RWPE2 (cell line): ENCODE results near the gene DCAF10.

Experiments
- ATAC-seq: fragments of 200-7000 bp; cut with Tn5 transposase; 3 replicates; pipeline ENCODE4 v1.9.1; 2021; ENCODE audit warnings: low read depth
- DNase-seq: peaks from one replicate; pipeline ENCODE4 v3.0.0-alpha.2; 2020; ENCODE audit warnings: low spot score
- H3K27ac ChIP-seq: fragments of 450-650 bp; 2 replicates; pipeline ENCODE4 v1.5.1; 2017; ENCODE audit warnings: mild to moderate bottlenecking; ENCODE audit not compliant: poor library complexity, severe bottlenecking
- H3K27me3 ChIP-seq: fragments of 250-450 bp; sonication (Bioruptor Pico); 2 replicates; pipeline ENCODE4 v1.5.1; 2021; ENCODE audit warnings: mild to moderate bottlenecking, moderate library complexity; ENCODE audit not compliant: insufficient read depth, poor library complexity, severe bottlenecking
- H3K36me3 ChIP-seq: fragments of 250-450 bp; sonication (Bioruptor Pico); 2 replicates; pipeline ENCODE4 v1.5.1; 2020; ENCODE audit warnings: low read depth, mild to moderate bottlenecking, moderate library complexity
- H3K4me1 ChIP-seq: fragments of 250-450 bp; sonication (Bioruptor Pico); 2 replicates; pipeline ENCODE4 v1.5.1; 2021; ENCODE audit warnings: mild to moderate bottlenecking, moderate library complexity; ENCODE audit not compliant: insufficient read depth, poor library complexity, severe bottlenecking
- H3K4me3 ChIP-seq: fragments of 250-450 bp; sonication (Bioruptor Pico); 2 replicates; pipeline ENCODE4 v1.5.1; 2021; ENCODE audit warnings: mild to moderate bottlenecking, moderate library complexity; ENCODE audit not compliant: severe bottlenecking
- H3K9me3 ChIP-seq: fragments of 250-450 bp; sonication (Bioruptor Pico); 2 replicates; pipeline ENCODE4 v1.5.1; 2021; ENCODE audit warnings: mild to moderate bottlenecking, moderate library complexity; ENCODE audit not compliant: severe bottlenecking
- TF ChIP-seq, protein P1 (sequence below): fragments of 450-650 bp; IDR thresholded peaks from one replicate; pipeline ENCODE4 v1.5.1; 2017; ENCODE audit warnings: mild to moderate bottlenecking, moderate library complexity; ENCODE audit not compliant: poor library complexity, severe bottlenecking

Gene DCAF10

DNA sequence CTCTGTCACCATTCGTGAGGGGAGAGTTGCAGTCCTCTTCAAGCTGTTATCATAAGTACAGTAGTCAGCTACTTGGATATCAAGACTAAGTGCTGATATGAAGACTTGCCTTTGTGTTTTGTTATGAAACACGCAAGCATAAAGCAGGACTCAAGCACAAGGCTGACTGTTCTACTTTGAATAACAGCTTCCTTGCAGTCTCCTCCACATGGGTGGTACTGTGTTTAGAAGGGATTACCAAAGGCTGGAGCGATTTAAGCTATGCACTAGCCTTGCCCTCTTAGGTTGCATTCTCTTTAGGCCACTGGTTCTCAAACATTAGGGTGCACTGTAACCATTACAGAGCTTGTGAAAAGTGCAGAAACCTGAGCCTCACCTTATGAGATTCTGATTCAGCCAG is 61.9 kb downstream of the DCAF10 start:
- no peak for DNase-seq
- ATAC-seq: no peak
- Histone ChIP-seq H3K4me3 (no peak overlapping the region), H3K27ac (no peak overlapping the region), H3K4me1 (no peaks in the 10 kb centered on the region), H3K27me3 (no peaks in the 10 kb centered on the region), H3K9me3 (no peaks in the 10 kb centered on the region), H3K36me3 (peaks cover 56% of the 10 kb centered on the region)
- TF ChIP-seq, protein P1, sequence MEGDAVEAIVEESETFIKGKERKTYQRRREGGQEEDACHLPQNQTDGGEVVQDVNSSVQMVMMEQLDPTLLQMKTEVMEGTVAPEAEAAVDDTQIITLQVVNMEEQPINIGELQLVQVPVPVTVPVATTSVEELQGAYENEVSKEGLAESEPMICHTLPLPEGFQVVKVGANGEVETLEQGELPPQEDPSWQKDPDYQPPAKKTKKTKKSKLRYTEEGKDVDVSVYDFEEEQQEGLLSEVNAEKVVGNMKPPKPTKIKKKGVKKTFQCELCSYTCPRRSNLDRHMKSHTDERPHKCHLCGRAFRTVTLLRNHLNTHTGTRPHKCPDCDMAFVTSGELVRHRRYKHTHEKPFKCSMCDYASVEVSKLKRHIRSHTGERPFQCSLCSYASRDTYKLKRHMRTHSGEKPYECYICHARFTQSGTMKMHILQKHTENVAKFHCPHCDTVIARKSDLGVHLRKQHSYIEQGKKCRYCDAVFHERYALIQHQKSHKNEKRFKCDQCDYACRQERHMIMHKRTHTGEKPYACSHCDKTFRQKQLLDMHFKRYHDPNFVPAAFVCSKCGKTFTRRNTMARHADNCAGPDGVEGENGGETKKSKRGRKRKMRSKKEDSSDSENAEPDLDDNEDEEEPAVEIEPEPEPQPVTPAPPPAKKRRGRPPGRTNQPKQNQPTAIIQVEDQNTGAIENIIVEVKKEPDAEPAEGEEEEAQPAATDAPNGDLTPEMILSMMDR: no peak

DNA sequence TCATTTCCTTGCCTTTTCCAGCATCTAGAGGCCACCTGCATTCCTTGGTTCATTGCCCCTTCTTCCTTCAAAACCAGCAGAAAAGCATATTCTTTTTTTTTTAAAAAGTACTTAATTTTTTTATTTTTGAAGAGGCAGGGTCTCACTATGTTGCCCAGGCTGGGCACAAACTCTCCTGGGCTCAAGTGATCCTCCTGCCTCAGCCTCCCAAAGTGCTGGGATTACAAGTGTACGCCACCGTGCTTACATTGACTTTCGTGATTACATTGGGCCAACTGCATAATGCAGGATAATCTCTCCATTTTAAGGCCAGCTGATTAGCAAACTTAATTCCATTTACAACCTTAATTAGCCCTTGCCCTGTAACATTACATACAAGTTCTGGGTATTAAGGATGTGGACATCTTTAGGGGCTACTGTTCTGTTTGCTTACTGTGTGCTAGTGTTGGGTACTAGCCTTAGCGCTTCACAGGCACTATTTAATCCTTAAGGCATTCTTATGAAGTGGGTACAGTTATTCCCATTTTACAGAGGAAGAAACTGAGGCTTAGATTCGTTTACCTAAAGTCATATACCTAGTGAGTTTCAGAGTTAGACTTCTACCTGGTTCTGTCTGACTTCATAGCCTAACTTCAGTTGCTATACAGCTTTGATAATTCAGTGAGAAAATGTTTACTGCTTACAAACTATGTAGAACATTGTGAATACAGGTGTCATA is 69.6 kb downstream of the DCAF10 start:
- DNase-seq (no peak), ATAC-seq (no peak)
- Histone ChIP-seq H3K4me1 (no peaks in the 10 kb centered on the region), H3K9me3 (no peaks in the 10 kb centered on the region), H3K27ac (no peak overlapping the region), H3K27me3 (no peaks in the 10 kb centered on the region), H3K4me3 (no peak overlapping the region), H3K36me3 (peaks cover 7% of the 10 kb centered on the region)
- TF ChIP-seq, protein P1: no peak

DNA sequence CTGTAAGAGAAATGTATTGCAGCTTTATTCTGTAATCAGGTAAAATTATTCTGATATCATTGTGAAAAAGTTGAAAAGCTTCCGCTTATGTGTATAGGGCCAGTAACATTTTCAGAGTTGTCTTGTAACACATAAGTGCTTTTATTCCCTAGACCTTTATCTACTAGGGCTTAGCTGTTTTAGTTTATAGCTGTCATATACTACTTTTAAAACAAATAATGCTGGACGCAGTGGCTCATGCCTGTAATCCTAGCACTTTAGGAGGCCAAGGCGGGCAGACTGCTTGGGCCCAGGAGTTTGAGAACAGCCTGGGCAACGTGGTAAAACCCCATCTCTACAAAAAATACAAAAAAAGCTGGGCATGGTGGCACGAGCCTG is 70.2 kb downstream of the DCAF10 start:
- TF ChIP-seq, protein P1: no peak
- H3K27ac ChIP-seq: no peak overlapping the region
- ATAC-seq (no peak), DNase-seq (no peak)
- H3K4me1 ChIP-seq: no peaks in the 10 kb centered on the region
- H3K9me3 ChIP-seq: no peaks in the 10 kb centered on the region
- peaks cover 7% of the 10 kb centered on the region for H3K36me3 ChIP-seq
- no peak overlapping the region for H3K4me3 ChIP-seq
- no peaks in the 10 kb centered on the region for H3K27me3 ChIP-seq

DNA sequence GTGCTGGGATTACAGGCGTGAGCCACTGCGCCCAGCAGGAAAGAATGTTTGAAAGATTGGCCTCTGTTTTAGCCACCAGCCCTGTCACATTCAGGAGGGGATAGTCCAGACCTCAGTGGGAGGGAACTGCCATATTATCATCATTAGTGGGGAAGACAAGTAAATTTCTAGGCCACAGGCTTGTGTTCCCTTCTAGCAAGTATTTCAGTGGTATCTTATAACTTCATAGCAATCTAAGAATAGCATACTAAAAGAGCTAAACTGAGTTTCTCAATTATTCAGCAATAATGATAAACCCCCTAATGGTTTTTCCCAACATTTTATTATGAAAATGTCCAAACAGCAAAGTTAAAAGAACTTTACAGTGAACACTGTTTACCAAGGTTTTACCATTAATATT is 73.4 kb downstream of the DCAF10 start:
- TF ChIP-seq, protein P1: no peak
- Histone ChIP-seq H3K36me3 (no peaks in the 10 kb centered on the region), H3K27ac (no peak overlapping the region), H3K4me3 (no peak overlapping the region), H3K27me3 (no peaks in the 10 kb centered on the region), H3K4me1 (no peaks in the 10 kb centered on the region), H3K9me3 (no peaks in the 10 kb centered on the region)
- ATAC-seq: no peak
- DNase-seq: no peak

DNA sequence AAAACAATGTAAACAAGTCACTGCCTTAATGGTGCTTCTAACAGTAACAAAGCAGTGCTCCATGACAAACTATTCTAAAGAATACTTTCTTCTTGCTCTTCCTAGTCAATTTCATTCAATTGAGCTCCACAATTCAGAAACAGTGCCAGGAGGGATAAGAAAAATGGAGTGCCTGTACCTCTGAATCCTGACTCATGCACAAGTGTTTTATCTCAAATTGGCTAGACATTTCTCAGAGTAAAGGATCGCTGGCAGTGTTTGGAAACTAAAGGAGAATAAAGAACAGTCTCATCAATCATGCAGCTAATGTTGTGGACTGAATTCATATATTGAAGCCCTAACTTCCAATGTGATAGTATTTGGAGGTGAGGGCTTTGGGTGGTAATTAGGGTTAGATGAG is 75.8 kb downstream of the DCAF10 start:
- Histone ChIP-seq H3K36me3 (peaks cover 5% of the 10 kb centered on the region; the same call in 1 of the 2 replicates), H3K4me1 (no peaks in the 10 kb centered on the region), H3K4me3 (no peak overlapping the region), H3K27me3 (no peaks in the 10 kb centered on the region), H3K9me3 (no peaks in the 10 kb centered on the region), H3K27ac (no peak overlapping the region)
- TF ChIP-seq, protein P1: no peak
- ATAC-seq (no peak), DNase-seq (no peak)
